ENCODE data around the gene GIMAP1.

GIMAP1 gene

DNA sequence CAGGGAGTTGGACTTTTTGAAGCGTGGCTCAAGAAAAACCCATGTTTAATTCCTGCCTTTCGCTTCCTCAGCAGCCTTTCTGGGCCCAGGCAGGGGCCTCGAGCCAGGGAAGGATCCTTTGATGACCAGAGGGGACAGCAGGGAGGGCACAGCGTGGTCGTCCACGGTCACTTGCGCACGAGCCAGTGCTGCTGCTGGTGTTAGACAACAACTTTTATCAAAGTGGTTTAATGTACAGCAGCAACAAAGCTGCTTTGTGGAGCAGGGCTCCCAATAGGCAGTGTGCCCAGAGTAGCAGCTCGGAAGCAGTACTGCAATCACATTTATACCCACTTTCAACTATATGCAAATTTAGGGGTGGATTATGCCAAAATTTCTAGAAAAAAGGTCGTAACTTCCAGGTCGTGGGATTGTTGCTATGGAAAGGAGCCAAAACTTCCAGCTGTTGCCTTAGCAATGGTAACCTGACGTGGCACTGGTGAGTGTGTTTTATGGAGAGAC lies 6.1 kb downstream of the GIMAP1 start:
- no peak for DNase-seq

DNA sequence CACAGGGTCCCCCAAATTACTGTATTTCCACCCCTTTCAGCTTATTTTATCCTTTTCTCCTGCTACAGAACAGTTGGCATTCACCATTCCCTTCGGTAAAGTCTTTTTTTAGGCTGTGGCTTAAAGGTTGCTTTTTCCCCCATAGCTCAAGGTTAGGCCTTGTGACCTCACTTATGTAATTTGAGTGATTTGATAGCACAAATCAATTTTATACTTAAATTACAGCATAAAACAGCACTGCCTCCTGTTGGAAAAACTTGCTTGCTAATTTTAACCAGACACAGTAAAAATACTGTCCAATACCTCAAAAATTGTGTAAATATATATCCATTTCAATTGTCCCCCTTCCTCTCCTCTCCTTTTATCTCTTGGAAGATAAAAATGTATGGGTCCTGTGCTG lies 7.1 kb downstream of the GIMAP1 start:
- no peak for DNase-seq

DNA sequence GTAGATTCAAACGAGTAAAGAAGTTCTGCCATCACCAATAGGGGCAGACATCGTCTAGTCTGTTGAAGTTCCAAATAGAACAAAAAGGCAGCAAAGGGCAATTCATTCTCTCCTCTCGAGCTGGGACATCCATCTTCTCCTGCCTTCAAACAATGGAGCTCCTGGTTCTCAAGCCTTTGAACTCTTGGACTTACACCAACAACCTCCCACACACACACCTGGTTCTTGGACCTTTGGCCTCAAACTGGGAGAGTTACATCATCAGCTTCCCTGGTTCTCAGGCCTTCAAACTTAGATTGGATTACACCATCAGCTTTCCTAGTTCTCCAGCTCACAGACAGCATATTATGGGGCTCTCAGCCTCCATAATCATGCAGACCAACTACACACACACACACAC lies 11.0 kb downstream of the GIMAP1 start:
- no peak for DNase-seq

DNA sequence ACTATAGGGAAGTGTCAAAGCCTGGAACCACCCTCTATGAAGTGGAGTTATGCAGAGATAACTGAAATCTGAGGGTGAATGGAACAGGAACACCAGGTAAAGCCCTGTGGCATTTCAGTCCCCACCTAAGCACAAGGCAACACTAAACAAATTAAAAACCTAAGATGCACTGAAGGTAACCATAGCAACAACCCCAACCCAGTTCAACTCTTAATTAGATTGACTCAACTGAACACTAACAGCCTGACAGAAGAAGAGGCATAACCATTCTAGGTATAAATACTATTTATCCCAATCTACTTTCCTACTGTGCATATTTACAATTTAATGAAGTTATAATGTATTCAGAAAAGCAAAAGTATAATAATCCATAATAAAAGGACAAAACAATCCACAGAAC lies 11.6 kb downstream of the GIMAP1 start:
- no peak for DNase-seq

DNA sequence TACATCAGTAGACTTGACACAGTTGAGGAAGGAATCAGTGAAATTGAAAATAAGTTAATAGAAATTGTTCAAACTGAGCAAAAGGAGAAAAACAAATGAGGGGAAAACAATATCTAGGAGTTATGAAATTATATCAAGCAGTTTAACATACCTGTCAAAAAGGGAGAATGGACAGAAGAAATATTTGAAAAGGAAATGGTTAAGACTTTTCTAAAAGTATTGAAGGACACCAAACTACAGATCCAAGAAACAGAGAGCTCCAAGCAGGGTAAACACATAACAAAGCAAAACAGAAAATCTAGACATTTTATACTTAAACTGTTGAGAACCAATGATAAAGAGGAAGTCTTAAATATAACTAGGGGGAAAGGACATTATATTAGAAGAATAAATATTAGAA lies 12.2 kb downstream of the GIMAP1 start:
- no peak for DNase-seq

DNA sequence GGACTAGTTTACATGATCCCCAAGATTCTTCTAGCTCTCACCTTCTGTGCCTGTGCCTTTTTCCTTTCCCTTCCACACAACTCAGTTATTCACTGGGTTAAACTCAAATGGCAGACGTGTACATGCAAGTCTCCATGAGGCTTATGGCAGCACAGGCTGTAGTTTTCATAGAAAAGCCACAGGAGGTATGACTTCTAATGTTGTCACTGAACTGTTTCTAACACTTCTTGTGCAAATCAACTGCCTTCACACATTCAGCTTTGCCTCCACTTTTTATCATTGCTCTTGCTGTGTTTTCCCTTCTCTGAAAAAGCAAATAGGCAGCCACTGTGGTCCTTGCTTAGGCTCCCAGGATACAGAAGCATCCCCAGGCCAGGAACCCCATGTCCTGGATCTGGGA lies 15.5 kb downstream of the GIMAP1 start:
- DNase-seq = no peak

DNA sequence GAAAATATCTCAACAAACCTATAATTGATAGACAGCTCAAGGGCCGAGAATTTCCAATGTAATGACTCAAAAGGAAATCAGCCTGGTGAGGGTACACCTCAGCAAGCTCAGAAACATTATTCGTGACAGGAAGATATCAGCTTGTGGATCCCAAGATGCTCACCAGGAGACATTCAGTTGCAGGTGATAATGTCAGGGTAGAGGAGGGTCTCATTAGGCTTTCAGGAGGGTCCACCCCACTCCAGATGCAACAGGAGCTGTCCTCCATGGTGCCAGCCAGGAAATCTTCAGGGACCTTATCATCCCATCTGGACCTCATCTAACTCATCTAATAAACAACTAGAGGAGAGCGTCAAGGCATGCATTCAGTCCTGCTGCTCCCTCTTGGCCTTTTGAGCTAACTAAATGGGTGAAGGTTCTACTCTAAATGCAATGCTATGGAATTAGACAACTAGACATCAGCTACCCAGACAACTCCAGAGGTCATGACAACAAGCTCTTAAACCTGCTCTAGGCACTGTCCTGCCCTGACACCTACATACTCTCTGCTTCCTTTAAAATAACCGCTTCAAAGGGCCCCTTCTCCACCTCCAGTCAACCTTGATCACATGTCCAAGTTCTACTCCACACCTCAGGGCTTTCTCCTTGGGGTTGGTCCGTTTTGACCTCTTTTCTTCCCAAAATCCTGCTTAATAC lies 16.5 kb downstream of the GIMAP1 start:
- DNase-seq = peak; percentile 32

DNA sequence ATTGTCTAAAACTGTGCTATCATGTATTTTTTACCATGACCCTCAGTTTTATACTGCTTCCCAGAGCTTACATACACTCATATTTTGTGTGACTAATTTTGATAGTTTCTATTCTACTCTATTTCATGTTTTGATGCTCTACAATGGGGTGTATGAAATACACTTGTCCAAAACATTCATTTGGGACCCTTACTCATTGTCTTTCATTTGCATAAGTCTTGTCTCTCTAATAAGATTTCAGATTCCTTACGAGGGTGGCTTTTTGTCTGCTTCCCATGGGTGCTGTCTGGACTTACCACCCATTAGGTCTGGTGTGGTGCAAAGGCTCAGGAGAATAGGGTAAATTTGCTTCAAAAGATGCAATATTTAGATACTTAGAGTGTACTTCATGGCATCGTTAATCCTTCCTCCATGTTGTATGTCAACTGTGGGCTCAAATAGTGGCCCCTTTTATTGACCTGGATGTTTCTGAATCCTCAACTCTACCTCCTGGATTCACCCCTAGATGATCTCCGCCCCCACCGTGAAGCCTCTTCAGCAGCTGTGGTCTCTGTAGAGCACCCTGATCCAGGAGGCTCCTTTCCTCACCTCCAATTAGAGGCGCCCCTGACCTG lies 17.2 kb downstream of the GIMAP1 start:
- no peak for DNase-seq

DNA sequence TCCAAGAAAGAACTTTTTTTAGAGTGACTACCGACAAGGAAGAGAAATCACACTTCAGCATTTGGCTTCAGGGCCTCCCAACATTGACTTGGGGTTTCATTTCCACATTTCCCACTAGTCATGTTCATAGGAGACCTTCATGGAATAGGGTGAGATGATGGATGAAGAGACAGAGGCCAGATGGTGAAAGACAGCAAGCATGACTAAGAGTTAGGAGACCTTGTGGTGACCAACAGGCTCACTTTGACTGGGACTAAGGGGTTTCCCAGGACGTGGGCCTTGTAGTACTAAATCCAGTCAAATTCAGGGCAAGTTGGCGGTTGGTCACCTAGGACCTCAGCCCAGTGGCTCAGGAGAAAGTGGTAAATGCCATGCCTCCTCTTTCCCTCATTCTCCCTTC lies 17.8 kb downstream of the GIMAP1 start:
- DNase-seq = no peak

DNA sequence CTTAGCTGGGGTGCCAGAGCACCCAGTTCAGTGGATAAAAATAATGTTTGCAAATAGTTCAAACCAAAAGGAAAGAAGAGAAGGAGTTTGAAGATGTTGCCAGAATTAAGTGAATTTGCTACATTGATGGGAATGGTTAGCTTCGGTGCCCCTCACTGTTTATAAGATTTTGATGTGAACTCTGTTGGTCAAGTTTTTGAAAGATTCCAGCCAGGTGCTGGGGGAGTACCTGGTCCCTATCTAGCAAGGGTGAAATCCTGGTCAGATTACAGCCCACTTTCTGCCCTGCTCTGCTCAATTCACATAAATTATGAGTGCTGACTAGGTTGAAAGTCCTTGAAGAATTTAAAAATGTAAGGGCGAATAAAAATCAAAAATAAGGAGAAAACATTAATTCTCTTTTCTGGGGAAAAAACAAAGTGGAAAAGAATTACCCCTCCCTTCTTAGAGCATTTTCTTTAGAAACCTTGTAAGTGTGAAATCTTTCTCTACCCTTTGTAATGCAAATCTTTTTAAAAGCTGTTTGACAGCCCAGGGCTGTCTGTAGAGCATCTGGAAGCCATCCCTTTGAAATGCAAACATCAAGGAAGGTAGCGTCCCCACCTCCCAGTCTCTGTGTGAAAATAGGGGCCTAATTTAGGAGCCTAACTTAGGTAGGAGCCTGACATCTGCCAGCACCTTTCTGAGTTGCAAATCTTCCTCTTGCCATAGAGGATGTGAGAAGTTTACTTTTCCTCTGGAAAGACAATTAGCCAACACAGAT lies 19.4 kb downstream of the GIMAP1 start:
- DNase-seq = no peak

DNA sequence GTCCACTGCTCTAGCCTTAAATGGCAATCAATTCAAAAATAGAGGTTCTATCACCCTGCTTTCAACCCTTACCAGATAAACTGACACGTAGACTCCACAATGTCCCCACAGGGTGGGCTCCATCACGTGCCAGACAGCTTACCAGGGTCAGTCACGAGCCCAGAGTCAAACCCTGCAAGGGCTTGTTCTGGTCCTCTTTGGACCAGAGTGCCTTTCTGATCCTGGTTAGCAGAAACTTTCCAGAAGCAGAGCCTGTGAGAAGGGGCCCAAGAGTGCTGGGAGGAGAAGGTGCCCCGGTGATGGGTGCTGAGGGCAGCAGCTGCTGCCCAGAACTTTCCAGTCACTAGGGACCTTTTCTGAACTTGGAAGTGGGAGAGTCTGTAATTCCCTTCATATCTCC lies 20.5 kb downstream of the GIMAP1 start:
- no peak for DNase-seq

DNA sequence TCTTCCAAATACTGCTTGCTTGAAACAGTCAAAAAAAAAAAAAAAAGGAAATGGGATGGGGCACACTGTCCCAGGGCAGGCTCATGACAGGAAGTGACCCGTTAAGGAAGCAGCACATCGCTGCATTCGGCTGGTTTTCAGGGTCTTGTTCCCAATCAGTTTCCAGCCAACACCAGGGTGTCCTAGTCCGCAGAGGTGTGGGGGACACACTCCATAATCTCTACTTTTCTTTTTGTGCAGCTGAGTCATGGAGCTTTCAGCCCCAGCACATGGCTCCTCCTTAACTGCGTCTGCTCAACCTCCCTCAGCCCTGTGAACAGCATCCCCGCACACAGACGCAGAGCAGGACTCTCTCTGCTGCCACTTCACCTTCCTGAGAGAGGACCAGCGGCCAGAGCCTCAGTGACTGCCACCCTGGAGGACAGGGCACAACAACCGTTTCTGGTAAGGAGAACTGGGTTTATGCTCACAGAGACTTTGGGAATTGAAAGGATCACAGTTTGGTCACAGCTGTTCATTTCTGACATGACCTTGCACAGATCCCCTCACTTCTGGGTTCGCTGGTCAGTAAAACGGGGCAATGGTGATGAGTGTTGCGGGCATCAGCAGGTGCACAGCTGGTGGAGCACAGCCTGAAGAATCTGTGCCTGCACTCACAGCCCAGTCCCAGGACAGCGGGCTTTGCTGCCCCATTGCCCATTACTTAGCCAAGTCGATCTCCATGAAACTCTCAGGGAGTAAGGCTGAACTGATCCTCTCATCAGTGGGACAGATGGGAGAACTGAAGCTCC lies 21.0 kb downstream of the GIMAP1 start, which contains the start of gene GIMAP5:
TSS of gene GIMAP5 (plus strand) at position 154 of the 791 bp plus-strand sequence. CDS start 3,467 bp downstream, outside the sequence.
- peak; percentile 60 for DNase-seq

DNA sequence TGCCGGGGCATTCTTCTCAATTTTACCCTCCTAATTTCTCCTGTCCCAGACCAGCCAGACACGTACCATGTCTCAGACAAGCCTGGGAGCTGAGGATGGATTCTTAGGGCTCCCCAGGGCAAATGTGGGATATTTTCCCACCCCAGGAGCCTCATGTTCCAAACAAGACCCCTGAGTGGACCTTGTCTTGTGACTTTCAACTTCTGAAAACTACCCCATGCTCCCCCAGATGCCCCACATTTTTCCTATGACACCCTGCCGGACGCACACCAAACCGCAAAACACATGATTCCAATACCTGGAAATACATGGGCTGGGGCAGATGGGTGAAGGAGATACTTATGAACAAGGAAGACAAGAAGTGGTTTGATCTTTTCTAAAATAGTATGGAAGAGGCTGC lies 21.7 kb downstream of the GIMAP1 start:
- DNase-seq = peak; percentile 65

DNA sequence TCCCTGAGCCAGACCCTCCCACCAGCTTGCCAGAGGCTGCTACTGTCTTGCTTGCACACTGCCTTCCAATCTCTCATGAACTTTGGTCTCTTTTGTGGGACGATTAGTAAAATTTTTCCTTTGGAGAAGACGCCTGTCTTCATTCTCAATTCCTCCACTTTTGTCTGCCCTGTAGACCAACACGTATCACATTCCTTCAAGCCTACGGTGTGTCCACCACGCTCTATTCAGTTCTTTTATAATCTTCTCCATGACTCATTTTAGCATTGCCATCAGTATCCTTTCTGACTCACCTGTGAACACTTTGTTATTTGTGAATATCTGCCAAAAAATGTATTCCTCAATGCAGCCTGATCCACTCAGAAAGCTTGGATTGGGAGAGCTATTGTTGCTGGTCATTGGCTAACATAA lies 22.2 kb downstream of the GIMAP1 start:
- DNase-seq = no peak

DNA sequence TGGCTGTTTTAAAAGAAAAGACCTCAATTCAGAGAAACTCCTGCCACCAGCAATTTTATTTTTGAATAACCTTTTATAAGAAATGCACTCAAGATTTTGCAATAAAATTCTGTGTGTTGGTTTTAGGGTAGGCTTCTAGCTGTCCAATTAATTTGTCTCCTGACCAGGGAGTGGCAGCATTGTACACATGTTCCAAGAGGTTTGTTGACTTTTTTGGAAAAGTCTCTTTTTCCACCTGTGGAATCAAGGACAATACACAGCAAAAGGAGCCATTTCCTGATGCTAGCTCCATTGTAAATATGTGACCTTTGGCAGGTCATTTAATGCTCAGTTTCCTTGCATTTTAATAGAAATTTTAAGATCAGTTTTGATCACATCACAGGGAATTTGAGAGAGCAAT lies 22.6 kb downstream of the GIMAP1 start:
- DNase-seq = no peak

DNA sequence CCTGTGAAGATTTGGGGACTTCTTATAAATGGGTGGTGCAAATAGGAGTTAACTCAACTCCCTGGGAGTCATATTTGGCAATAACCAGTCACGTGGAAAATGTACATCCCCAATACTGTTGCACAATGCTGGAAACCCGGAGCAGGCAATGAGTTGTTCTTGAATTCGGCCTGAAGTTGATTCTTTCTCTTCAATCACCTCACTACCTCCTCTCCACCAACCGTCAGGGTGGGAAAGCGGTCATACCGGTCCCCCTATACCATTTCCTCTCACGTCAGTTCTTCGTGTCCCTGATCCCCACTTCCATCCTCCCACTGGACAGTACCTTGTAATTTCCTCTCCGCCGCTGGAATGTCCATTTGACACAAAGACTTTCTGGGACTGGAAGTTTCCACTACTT lies 23.6 kb downstream of the GIMAP1 start:
- peak; percentile 34 for DNase-seq

DNA sequence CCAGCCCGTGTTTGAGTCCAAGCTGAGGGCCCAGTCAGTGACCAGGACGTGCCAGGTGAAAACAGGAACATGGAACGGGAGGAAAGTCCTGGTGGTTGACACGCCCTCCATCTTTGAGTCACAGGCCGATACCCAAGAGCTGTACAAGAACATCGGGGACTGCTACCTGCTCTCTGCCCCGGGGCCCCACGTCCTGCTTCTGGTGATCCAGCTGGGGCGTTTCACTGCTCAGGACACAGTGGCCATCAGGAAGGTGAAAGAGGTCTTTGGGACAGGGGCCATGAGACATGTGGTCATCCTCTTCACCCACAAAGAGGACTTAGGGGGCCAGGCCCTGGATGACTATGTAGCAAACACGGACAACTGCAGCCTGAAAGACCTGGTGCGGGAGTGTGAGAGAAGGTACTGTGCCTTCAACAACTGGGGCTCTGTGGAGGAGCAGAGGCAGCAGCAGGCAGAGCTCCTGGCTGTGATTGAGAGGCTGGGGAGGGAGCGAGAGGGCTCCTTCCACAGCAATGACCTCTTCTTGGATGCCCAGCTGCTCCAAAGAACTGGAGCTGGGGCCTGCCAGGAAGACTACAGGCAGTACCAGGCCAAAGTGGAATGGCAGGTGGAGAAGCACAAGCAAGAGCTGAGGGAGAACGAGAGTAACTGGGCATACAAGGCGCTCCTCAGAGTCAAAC lies 26.0 kb downstream of the GIMAP1 start:
- DNase-seq = no peak

DNA sequence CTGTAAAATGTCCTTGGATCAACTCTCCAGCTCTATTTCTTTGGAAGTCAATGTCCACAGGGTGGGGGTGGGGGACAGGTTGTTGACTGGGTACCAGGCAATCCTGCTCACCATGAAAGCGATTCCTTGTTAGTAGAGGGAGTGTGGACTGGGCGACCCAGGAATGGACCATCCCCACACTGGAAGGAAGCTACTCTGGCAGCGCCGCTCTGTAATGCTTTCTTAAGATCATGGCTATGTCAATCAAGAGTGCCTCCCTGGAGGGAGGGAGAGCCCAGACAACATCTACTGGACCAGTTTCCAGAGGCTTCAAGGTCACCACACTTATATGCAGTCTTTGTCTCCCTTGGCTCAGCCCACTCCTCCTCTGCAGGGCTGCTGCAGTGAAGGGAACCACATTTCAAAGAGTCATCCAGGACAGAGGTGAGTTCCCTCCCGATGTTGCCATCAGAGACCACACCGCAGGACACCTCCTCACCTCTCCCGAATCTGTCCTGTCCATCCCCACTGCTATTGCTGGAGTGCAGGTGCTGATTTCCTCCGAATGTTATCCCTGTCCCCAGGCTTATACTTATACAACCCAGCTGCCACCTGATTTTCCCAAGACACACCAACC lies 27.7 kb downstream of the GIMAP1 start:
- DNase-seq = no peak

DNA sequence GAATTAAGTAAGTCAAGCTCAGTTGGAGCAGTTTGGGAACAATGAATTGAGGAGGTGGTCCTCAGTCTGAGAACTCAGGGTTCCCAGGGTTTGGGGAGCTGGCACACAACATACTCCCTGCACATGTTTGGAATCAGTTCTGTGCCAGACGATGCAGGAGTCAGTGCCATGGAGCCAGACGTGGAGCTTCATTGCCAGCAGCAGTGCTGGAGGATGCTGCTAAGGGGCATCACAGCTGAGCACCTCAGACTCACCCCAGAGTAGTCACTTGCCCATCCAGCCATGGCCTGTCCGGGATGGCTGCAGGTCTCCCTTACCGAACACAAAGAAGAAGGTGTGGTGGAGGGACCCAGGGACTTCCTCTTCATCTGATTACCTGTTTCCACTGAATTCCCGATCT lies 28.7 kb downstream of the GIMAP1 start:
- no peak for DNase-seq

DNA sequence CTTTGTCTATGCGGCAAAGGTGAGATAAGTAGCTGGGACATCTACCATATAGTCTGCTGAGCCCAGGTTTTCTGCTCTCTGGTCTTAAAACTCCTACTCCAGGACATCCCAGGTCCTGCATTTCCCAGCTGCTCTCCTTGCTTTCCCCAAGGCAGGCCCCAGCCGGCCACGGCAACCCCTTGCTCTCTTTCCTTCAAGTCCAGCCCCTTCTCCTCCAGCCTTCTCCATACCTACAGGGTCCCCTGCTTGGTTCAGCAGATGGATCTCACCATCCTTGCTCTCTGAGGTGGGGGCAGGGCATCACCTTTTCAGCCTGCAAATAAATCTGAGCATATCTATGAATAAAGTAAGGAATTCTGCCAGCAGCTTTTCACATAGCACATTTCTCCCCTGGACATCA lies 29.5 kb downstream of the GIMAP1 start:
- no peak for DNase-seq

DNA sequence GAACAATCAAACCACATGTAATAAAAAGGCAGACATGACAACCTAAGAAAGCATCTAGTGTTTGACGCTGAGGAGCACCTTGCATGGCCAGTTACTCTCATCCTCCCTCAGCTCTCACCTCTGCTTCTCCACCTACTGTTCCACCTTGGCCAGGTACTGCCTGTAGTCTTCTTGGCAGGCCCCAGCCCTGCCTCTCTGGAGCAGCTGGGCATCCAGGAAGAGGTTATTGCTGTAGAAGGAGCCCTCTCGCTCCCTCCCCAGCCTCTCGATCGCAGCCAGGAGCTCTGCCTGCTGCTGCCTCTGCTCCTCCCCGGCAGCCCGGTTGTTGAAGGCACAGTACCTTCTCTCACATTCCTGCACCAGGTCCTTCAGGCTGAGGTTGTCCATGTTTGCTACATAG lies 30.5 kb downstream of the GIMAP1 start:
- DNase-seq = no peak

DNA sequence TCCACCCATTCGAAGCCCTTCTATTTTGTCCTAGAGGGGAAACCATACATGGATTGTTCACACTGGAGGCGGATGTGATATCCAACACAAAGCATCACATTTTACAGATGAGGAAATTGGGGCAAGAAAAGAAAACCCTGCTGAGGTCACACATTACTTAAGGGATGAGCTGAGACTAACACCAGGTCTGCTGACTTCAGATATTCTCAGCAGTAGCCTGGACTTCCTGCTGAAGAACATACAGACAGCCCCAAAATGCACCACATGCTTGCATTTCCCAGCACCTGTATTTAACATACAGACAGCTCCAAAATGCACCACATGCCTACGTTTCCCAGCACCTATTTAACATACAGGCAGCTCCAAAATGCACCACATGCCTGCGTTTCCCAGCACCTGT lies 32.0 kb downstream of the GIMAP1 start:
- DNase-seq = no peak
